Muscle layer of duodenum (tissue), 2 donors: ENCODE measurements around the gene ASCC2.
"Not testable (repeated sequence)": the region's sequence is repeated elsewhere in the genome, so short reads cannot be mapped to it uniquely, and the experiment has no call there.

Experiments
- H3K27ac ChIP-seq: one replicate; pipeline ENCODE4 v1.7.0; 2013; ENCODE audit warnings: mild to moderate bottlenecking, low read length
- H3K27me3 ChIP-seq: one replicate; pipeline ENCODE4 v1.7.0; 2013; ENCODE audit warnings: low read depth, mild to moderate bottlenecking, control low read depth, low read length
- H3K36me3 ChIP-seq, 2 donors: one replicate each; pipeline ENCODE4 v1.7.0; 2013; ENCODE audit warnings: low read length in 2 of 2, control low read depth in 1 of 2, mild to moderate bottlenecking in 1 of 2; ENCODE audit not compliant: insufficient read depth in 2 of 2, control insufficient read depth in 1 of 2
- H3K4me1 ChIP-seq, 2 donors: one replicate each; pipeline ENCODE4 v1.7.0; 2013; ENCODE audit warnings: low read length in 2 of 2, mild to moderate bottlenecking in 2 of 2, control low read depth in 1 of 2, moderate library complexity in 1 of 2; ENCODE audit not compliant: insufficient read depth in 2 of 2, control insufficient read depth in 1 of 2
- H3K4me3 ChIP-seq, 2 donors: one replicate each; pipeline ENCODE4 v1.7.0; 2013; ENCODE audit warnings: low read length in 2 of 2, low read depth in 1 of 2, mild to moderate bottlenecking in 1 of 2
- H3K9me3 ChIP-seq, 2 donors: one replicate each; pipeline ENCODE4 v1.7.0; 2013; ENCODE audit warnings: low read length in 2 of 2, control low read depth in 1 of 2, mild to moderate bottlenecking in 1 of 2; ENCODE audit not compliant: control insufficient read depth in 1 of 2
- donor health status: healthy.

The ASCC2 gene

DNA sequence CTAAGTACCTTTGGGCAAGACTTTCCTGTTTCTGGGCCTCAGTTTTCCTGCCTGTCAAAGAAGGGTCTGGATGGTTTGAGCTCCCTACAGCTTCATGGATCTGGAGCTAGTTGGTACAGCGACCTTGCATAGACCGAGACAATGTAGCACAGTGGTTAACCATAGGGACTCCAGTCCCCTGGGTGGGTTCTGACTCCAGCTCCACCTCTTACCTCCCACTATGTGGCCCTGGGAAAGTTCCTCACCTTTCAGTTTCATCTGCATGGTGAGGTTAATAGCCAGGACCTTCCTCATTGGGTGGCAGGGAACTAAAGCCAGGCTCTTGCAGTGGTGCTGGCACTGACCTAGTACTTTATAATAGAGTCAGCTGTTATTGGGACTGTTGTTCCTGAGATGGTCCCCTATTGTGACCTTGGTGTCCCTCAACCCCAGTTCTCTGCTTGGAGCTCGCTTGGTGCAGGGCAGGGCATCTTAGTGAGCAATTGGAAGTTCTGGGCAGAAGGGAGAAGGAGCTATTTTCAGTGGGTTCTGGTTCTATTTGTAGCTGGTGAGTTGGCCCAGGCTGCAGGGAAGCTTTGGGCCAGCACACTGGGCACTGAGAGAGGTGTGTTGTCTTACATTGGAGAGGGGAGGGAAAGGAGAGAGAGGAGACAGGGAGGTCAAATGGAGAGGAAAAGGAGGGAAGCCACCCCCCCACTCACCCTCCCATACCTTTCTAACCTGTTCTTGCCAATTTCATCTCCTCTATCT is 34.2 kb upstream of the ASCC2 start:
- Histone ChIP-seq H3K36me3 (no peaks in the 10 kb centered on the region), H3K4me1 (peaks cover 0 to 3% of the 10 kb centered on the region in 2 donors), H3K27me3 (no peaks in the 10 kb centered on the region), H3K4me3 (no peak overlapping the region), H3K27ac (no peak overlapping the region), H3K9me3 (no peaks in the 10 kb centered on the region)

DNA sequence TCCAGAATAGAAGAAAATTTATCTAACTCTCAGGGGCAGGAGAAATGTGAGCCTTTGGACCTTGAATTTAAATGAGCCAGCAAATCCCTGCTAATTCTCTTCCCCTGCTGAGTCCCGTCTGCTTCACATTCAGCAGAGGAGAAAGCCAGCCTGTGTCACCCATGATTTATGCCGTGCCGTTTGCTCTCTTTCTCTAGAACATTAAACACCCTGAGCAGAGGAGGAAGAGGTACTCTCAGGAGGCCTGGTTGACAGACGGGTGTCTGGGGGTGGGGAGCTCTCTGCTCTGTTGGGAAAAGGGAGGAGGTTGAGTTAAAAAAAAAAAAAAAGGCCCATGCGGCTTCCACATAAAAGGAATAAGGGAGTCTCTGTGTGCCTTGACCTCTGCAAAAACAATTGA is 33.6 kb upstream of the ASCC2 start:
- Histone ChIP-seq H3K4me3 (no peak overlapping the region), H3K9me3 (no peaks in the 10 kb centered on the region), H3K36me3 (no peaks in the 10 kb centered on the region), H3K4me1 (peaks cover 0 to 3% of the 10 kb centered on the region in 2 donors), H3K27me3 (no peaks in the 10 kb centered on the region), H3K27ac (no peak overlapping the region)

DNA sequence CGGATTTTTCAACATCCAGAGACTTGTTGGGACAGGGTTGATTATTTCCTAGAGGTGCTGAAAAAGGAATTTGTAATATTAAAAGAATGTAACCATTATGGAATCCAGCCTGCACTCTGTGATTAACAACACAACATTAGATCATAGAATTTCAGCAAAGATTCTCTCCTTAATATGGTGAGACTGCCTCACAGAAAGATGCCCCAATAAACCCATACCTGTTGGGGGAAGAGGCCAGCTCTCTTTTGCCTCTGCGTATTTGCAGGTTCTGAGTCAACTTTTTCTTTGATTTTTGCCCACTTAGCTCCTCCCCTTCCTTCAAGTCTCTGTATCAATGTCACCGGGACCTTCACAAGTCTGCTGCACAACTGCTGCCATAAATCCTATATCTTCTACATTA is 32.5 kb upstream of the ASCC2 start:
- no peak overlapping the region for H3K27ac ChIP-seq
- H3K27me3 ChIP-seq, result no peaks in the 10 kb centered on the region
- no peak overlapping the region for H3K4me3 ChIP-seq
- H3K36me3 ChIP-seq, result no peaks in the 10 kb centered on the region
- peaks cover 0 to 3% of the 10 kb centered on the region in 2 donors for H3K4me1 ChIP-seq
- H3K9me3 ChIP-seq, result no peaks in the 10 kb centered on the region

DNA sequence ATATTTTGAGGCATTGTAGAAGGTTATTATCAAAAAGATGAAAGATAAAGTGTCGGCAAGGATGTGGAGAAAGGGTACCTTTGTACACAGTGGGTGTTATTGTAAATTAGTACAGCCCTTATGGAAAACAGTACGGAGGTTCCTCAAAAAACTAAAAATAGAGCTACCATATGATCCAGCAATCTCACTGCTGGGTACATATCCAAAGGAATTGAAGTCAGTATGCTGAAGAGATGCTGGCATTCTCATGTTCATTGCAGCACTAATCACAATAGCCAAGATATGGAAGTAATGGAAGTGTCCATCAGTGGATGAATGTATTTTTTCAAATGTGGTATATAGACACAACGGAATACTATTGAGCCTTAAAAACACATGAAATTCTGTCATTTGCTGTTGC is 29.8 kb upstream of the ASCC2 start:
- Histone ChIP-seq H3K27ac (no peak overlapping the region), H3K27me3 (no peaks in the 10 kb centered on the region), H3K4me3 (no peak overlapping the region), H3K4me1 (peaks cover 0 to 3% of the 10 kb centered on the region in 2 donors), H3K9me3 (no peaks in the 10 kb centered on the region), H3K36me3 (no peaks in the 10 kb centered on the region)

DNA sequence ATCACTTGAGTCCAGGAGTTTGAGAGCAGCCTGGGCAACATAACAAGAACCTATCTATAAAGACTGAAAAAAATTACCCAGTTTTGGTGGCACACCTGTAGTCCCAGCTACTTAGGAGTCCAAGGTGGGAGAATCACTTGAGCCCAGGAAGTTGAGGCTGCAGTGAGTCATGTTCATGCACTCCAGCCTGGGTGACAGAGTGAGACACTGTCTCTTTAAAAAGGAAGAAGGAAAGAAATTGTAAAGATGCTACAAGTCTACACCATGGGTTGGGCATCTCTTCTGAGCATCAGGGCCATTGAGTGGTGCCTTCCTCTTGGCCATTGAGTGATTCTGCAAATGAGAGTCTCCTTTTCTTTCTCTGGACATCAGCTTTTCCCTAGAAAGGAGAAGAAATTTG is 29.2 kb upstream of the ASCC2 start:
- H3K27me3 ChIP-seq, result no peaks in the 10 kb centered on the region
- H3K9me3 ChIP-seq, result no peaks in the 10 kb centered on the region
- no peak overlapping the region for H3K4me3 ChIP-seq
- no peaks in the 10 kb centered on the region for H3K36me3 ChIP-seq
- H3K4me1 ChIP-seq, result peaks cover 0 to 3% of the 10 kb centered on the region in 2 donors
- H3K27ac ChIP-seq, result no peak overlapping the region

DNA sequence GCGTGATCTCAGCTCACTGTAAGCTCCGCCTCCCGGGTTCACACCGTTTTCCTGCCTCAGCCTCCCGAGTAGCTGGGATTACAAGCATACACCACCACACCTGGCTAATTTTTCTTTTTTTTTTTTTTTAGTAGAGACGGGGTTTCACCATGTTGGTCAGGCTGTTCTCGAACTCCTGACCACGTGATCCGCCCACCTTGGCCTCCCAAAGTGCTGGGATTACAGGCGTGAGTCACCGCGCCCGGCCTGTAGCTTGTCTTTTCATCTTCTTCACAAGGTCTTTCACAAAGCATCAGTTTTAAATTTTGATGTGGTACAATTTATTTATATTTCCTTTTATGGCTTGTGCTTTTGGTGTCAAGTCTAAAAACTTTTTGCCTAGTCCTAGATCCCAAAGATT is 27.5 kb upstream of the ASCC2 start:
- not testable (repeated sequence) for H3K27me3 ChIP-seq

DNA sequence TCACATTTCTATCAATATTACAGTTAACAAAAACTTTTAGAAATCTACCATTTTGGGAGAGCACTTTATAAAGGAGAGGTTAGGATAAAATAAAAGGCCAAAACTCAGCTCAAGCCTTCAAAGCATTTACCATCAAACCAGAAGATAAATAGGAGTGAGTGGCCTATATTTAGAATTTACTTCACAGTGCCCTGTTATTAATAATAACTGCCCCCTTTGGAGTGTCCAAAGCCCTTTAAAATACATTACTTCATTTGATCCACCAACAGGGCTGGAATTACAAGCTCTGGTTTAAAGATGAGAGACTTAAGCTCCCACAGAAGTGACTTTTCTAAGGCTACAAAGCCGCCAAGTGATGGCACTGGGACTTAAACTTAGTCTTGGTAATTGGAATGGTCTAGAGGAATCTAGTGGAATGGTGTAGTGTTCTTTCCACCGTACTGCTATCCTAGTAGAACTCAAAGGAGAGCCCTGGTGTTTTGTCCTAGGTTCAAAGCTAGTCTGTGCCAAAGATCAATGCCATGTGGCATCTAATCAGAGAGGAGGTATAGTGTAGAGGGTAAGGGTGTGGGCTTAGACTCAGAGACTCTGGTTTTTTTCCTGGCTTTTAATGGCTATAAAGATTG is 23.7 kb upstream of the ASCC2 start:
- Histone ChIP-seq H3K27ac (no peak overlapping the region), H3K36me3 (no peaks in the 10 kb centered on the region), H3K27me3 (no peaks in the 10 kb centered on the region), H3K9me3 (no peaks in the 10 kb centered on the region), H3K4me3 (no peak overlapping the region), H3K4me1 (no peaks in the 10 kb centered on the region)

More for the DNA sequence above, 27.5 kb upstream of the ASCC2 start:
- H3K4me3 ChIP-seq, H3K4me1 ChIP-seq, H3K27ac ChIP-seq, H3K36me3 ChIP-seq, H3K9me3 ChIP-seq: not testable (repeated sequence)

DNA sequence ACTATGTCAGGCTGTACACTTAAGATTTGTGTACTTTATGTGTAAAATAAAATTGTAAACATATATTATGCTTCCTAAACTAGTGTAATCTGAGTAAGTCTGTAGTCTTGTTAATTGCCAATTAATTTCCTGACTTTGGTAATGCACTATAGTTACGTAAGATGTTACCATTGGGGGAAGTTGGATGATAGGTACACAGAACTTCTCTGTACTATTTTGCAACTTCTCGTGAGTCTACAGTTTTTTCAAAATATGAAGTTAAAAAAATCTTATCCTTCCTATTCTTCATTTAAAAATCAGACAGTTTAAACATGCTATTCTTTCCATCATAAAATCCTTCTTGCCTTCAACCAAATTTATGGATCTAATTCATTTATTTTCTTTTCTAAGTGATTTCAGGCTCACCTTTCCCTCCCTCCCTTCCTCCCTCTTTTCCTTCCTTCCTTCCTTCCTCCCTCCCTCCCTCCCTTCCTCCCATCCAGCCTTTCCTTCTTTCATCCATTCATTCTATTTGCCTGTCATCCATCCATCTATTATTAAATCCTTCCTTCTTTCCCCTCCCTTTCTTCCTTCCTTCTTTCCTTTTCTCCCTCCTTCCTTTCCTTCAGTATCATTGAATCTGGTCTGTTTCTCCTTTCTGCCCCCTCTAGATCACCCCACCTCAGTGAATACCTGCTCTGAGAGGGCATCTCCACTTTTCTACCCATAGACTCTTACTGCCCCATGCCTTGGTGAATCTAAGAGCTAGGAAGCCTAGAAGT is 22.1 kb upstream of the ASCC2 start:
- no peaks in the 10 kb centered on the region for H3K27me3 ChIP-seq
- no peaks in the 10 kb centered on the region for H3K36me3 ChIP-seq
- H3K4me3 ChIP-seq, result no peak overlapping the region
- H3K27ac ChIP-seq, result no peak overlapping the region
- H3K4me1 ChIP-seq, result no peaks in the 10 kb centered on the region
- no peaks in the 10 kb centered on the region for H3K9me3 ChIP-seq

DNA sequence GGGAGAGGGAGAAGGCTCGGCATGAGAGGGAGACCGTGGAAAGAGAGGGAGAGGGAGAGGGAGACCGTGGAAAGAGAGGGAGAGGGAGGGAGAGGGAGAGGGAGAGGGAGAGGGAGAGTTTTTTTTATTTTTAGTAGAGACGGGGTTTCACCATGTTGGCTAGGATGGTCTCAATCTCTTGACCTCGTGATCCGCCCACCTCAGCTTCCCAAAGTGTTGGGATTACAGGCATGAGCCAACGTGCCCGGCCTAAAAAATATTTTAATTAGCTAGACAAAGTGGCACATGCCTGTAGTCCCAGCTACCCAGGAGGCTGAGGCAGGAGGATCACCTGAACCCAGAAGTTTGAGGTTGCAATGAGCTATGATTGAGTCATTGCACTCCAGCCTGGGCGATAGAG is 21.0 kb upstream of the ASCC2 start:
- not testable (repeated sequence) for H3K27ac ChIP-seq, H3K4me1 ChIP-seq, H3K27me3 ChIP-seq, H3K36me3 ChIP-seq, H3K4me3 ChIP-seq, H3K9me3 ChIP-seq

DNA sequence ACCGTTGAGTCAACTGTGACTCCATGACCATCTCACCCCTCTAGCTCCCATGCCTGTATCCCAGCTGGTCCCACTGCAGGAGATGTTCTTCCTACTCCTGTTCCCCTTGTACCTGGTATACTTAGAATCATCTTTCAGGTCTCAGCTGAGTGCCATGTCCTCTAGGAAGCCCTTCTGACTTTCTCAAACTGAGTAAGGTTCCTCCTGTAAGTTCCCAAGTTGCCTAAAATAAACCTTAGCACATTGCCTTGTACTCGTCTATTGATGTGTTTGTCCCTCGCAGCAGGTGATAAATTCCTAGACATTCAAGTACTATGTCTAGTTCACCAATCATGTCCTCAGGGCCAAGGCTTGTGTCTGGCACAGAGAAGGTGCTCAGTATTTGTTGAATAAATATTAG is 18.4 kb upstream of the ASCC2 start:
- Histone ChIP-seq H3K9me3 (no peaks in the 10 kb centered on the region), H3K36me3 (no peaks in the 10 kb centered on the region), H3K27me3 (no peaks in the 10 kb centered on the region), H3K4me1 (no peaks in the 10 kb centered on the region), H3K27ac (no peak overlapping the region), H3K4me3 (no peak overlapping the region)

DNA sequence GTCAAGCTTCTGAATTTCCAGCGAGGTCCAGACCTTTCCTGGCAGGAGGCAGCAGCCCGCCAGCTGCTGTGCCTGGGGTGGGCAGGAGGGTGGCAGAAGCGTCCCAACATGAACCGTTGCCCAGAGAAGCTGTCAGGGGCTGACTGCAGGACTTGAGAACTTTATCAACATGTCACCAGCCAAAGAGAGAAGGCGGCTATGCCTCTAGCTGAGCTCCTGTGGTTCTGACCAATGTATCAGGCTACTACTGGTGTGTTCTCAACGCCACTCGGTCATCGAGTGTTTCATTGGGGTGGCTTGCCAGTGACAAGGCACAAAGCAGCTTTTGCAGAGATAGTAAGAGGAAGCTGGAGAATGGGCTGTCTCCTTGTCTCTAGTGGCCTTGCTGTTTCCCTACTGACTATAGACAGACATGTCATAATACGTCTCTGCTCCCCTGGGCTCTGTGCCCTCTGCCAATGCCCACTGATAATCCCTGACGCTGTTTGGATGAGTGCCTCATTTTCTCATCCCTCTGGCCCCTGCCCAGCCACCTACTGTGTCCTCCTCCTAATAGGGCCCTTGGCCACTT is 17.6 kb upstream of the ASCC2 start:
- Histone ChIP-seq H3K36me3 (no peaks in the 10 kb centered on the region), H3K4me3 (no peak overlapping the region), H3K4me1 (no peaks in the 10 kb centered on the region), H3K27ac (no peak overlapping the region), H3K27me3 (no peaks in the 10 kb centered on the region), H3K9me3 (no peaks in the 10 kb centered on the region)
